Right hindlimb (tissue), 1 donor: ENCODE data around the gene GLG1.
"Not testable (repeated sequence)": the region's sequence is repeated elsewhere in the genome, so short reads cannot be mapped to it uniquely, and the experiment has no call there.

Experiments
- DNase-seq: peaks from one replicate; pipeline ENCODE4 v3.0.0-alpha.2; 2018

The GLG1 gene

DNA sequence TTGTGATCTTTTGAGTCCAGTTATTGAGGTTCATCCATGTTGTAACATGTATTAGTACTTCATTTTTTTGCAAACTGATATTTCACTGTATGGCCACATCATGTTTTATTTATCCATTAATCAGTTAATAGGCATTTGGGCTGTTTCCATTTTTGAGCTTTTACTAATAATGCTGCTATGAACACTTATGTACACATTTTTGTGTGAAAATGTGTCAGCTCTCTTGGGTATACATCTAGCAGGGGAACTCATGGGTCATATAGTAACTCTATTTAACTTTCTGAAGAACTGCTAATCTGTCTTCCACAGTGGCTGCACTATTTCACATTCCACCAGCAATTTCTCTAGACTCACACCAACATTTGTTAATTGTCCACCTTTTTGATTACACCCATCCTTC, 82.0 kb downstream of the GLG1 start:
- DNase-seq: no peak

- DNase-seq: no peak
These were observed 82.8 kb downstream of the GLG1 start for GRCh38 chr16:74524117-74524516.

DNA sequence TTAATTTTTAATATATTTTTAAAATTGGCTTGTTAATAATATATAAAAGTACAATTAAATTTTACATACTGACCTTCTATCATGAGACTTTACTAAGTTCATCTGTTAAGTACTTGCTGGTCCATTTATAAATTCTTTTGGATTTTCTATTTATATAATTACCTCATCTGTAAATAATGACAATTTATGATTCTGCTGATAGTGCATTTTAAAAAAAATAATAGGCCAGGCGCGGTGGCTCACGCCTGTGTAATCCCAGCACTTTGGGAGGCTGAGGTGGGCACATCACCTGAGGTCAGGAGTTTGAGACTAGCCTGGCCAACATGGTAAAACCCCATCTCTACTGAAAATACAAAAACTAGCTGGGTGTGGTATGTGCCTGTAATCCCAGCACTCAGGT, 83.2 kb downstream of the GLG1 start:
- not testable (repeated sequence) for DNase-seq

- no peak for DNase-seq
These were observed 84.8 kb downstream of the GLG1 start for GRCh38 chr16:74522160-74522559.

- DNase-seq: no peak
These were observed 85.2 kb downstream of the GLG1 start for GRCh38 chr16:74521691-74522090.

- not testable (repeated sequence) for DNase-seq
These were observed 88.0 kb downstream of the GLG1 start for GRCh38 chr16:74518934-74519333.

DNA sequence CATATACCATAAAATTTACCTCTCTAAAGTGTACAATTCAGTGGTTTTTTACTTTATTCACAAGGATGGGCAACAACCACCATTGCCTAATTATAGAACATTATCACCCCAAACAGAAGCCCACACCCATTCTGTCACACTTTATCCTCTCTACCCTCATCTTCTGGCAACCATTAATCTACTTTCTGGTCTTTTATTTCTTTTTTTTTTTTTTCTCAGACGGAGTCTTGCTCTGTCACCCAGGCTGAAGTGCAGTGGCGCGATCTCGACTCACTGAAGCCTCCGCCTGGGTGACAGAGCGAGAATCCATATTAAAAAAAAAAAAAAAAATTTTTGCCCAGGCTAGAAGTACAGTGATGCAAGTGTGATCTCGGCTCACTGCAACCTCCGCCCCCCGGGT, 95.0 kb downstream of the GLG1 start:
- no peak for DNase-seq

DNA sequence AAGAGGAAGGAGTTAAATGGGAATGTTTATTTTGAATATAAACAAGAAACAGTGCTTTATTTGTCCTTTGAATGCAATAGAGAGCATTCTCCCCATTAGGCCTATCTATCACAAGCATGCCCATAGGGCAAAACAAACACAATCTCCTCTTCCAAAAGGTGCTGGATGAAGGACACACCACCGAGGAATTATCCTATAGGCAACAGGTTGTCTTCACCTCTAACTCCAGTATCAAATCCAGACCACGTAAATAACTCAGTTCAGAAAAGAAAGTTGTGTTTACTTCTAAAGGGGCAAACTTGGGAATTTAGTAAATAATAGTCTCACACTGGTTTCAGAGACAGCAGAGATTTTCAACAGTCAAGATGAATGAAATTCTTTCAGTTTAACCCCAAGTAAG, 101.9 kb downstream of the GLG1 start:
- no peak for DNase-seq

- no peak for DNase-seq
These were observed 103.5 kb downstream of the GLG1 start for GRCh38 chr16:74503412-74503811.

DNA sequence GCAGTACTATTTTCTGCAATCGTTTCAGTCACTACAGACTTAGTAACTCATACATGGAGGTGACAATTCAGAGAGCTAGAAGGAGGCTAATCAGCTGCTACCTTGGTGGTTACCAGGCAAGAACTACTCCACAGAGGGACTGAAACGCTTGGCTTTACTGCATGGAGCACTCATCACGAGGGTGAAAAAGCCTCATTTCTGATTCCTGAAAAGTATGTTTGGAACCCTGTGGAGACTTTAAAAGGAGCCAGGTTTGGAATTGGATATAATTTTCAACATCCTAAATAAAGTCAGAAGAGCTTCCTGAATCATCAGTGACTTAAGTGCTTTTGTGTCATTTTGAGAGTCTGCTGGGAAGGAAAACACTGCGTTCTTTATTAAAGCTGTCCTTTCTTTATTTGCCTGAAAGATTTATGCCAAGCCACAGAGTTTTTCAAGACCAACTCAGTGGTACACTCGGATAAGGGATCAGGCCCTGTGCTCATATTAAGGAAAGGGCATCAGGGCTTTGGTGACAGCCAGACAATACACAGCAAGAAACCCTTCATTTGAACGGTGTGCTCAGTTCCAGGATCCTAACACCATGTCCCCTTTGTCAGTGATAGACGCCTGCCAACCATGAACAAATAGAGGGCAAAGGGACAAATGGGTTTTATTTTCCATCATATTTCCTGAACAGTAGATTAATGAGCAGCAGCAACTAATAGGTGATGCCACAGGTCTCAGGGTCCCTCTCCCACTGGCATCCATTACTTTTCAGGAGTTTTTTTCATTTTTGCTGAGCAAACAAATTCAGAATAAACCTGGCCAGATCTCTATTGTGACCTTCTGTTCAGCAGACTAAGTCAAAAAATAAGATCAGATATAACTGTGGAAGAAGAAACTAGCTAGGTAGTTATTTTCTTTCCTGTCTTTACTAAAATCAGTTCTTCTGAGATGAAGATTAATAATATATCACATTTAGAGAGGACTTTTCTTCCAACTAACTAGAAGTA, 105.1 kb downstream of the GLG1 start:
- no peak for DNase-seq

DNA sequence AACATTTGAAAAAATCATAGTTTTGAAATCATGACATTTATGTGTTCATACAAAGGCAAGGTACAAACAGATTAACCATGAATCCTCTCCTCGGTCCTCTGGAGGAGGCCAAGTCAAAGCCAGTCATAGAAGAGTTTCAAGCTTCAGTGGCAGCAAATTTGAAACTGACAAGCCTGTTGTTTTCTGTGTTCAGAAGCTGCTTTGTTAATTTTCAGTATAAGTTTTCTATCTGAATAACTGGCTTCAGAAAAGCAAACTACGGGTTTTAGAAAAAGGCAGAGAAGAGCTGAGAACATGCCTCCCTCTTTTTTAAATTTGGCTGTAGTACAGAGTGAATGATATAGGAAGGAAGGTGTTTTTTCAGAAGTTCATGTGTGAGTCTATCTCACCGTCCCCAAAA, 106.0 kb downstream of the GLG1 start:
- DNase-seq: no peak

- DNase-seq: no peak
These were observed 107.8 kb downstream of the GLG1 start for GRCh38 chr16:74499114-74499513.

DNA sequence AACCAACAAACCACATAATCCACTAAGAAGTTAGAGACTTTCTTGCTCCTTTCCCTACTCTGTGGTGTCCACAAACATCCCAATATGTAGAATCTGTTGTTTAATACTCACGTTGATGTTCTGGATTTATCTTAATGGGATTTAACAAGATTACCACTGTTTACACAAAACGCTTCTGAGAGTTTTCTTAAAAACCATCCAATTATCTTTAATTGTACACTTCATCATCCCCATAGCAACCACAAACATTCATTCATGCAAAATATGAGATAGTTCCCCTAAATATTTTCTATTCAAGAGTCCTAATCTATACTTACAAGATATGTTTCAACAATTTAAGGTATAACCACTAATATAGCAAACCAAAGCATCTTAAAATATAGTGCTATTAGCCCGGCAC, 109.2 kb downstream of the GLG1 start:
- DNase-seq: no peak

DNA sequence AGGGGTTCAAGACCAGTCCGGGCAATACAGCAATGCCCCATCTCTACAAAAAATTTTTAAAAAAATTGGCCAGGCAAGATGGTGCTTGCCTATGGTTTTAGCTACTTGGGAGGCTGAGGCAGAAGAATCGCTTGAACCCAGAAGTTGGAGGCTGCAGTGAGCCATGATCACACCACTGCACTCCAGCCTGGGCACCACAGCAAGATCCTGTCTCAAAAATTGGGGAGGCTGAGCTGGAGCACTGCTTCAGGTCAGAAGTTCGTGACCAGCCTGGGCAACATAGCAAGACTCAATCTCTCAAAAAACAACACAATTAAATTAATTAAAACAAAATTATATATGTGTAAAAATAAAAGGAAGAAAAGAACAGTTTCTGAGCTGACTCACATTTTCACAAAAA, 110.9 kb downstream of the GLG1 start:
- DNase-seq: no peak

- DNase-seq: no peak
These were observed 113.9 kb downstream of the GLG1 start for GRCh38 chr16:74492976-74493375.

- no peak for DNase-seq
These were observed 119.0 kb downstream of the GLG1 start for GRCh38 chr16:74487634-74488495.

GRCh38 chr16:74485916-74486315, 121.0 kb downstream of the GLG1 start:
- DNase-seq: no peak

- peak; percentile 32 for DNase-seq
These were observed 126.5 kb downstream of the GLG1 start for GRCh38 chr16:74480150-74481029.

DNA sequence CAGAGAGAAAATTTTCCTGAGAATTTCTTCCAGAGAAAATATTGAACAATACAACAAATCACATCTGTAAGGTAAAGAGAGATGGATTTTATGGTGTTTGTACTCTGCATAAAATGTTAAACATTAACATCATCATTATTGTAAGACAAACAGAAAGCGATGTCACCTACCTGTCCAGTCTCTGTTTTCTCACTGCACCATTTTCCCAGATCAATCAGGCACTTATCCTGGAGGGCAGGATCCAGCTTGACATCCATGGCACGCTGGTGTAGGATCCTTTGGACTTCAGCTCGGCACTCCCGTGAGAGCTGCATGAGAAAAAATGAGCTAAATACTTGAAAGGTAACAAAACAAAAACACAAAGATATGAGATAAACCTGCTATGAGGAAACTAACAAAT, 129.7 kb downstream of the GLG1 start:
- no peak for DNase-seq

GRCh38 chr16:74474416-74474815, 132.5 kb downstream of the GLG1 start:
- DNase-seq: no peak

DNA sequence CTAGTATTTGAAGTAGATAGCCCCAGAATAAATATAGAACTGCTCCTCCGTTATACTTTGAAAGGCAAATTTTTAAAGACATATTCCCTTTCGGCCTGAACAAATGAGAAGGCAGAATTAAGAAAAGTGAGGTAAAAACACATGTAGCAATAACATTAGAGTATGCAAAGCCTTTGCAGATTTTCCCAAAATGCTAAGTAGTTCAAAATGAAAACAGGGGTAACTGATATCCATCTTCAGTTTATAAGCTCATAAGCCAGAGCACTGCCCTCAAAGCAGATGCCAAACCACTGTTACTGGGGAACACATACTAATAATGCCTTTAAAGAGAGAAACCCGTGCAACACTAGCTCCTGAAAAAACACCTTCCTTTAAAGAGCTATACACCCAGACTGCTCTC, 134.4 kb downstream of the GLG1 start:
- no peak for DNase-seq

DNA sequence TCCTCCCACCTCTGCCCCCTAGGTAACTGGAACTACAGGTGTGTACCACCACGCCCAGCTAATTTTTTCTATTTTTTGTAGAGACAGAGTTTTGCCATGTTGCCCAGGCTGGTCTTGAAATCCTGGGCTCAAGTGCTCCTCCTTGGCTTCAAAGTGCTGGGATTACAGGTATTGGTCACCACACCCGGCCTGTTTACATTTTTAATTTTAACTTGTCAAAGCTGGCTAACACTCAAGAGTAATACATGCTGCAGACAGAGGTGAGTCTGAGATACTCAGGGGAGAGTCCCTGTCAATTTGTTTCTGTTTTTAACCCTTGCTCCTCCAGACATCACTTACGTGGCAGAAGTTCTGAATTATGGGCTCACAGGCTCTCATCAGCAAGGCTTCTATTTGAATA, 134.9 kb downstream of the GLG1 start:
- no peak for DNase-seq
